Neural crest cell (in vitro differentiated cells): Measurements from ENCODE around the gene CD6. TPM values are rescaled to one million over a fixed set of nuclear protein-coding genes. Genes with fewer than 3 reads are reported as not detected.

ENCODE experiments used
- DNase-seq: peaks from one replicate; pipeline ENCODE4 v3.0.0; 2021; ENCODE audit warnings: low read depth, mixed read lengths, low spot score
- H3K27ac Mint-ChIP-seq: one replicate; pipeline ENCODE4 v1.8.0; 2021; ENCODE audit warnings: mild to moderate bottlenecking, mixed read lengths; ENCODE audit not compliant: unreplicated experiment
- H3K27me3 Mint-ChIP-seq: 2 replicates; pipeline ENCODE4 v1.8.0; 2021; ENCODE audit warnings: low read depth, mild to moderate bottlenecking, mixed read lengths
- H3K36me3 Mint-ChIP-seq: 2 replicates; pipeline ENCODE4 v1.8.0; 2021; ENCODE audit warnings: low read depth, mild to moderate bottlenecking, mixed read lengths
- H3K4me1 Mint-ChIP-seq: 2 replicates; pipeline ENCODE4 v1.8.0; 2021; ENCODE audit warnings: mixed read lengths
- H3K4me3 Mint-ChIP-seq: one replicate; pipeline ENCODE4 v1.8.0; 2021; ENCODE audit warnings: mild to moderate bottlenecking, mixed read lengths
- H3K9me3 Mint-ChIP-seq: 2 replicates; pipeline ENCODE4 v1.8.0; 2021; ENCODE audit warnings: mixed read lengths
- total RNA-seq: library from RNA; stranded (reverse); gene quantifications from 2 replicates; pipeline ENCODE4 v1.2.1, GENCODE V29; 2021
- TF ChIP-seq, protein P1 (sequence below): fragments of 200-600 bp; sonication (generic); conservative IDR thresholded peaks from 2 replicates; pipeline ENCODE4 v1.5.0; 2021; ENCODE audit warnings: antibody characterized with exemption, mild to moderate bottlenecking

The CD6 gene
- total RNA-seq, 1 donor from 2014 or later, result 0.30 TPM

DNA sequence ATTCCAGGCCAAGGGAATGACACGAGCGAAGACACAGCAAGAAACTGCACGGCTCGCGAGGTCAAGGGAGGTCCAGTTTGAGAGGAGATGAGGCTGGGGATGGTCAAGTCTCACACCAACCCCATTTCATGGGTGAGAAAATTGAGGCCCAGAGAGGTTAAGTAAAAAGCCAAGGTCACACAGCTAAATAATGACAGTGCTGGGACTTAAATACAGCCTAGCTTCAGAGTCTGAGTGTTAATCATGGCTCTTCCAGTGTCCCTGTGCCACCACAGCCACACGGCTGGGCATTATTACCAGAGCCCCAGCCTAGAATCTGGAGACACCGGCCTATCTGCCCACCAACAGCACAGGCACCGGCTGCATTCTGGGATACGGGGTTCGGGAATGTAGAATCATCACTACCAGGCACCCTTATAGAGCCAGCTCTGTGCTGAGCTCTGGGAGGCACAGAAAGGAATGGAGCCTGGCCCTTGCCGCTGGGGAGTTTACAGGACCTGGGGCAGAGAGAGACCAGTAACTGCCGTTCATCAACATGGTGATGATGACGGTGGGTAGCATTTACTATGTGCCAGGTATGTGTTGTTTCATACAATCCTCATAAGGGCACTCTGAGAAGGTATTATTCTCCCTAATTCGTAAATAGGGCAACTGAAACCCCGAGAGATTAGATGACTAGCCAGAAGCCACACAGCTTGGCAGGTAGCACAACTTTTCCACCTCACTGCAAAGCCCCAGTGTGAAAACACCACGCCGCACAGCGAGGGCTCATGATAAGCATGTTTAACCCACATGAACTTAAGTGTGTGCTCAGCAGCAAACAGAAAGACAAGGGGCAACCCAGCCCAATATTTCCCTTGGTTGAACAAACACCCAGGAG is 51.8 kb downstream of the CD6 start:
- peaks cover 48% of the 10 kb centered on the region for H3K27me3 Mint-ChIP-seq
- DNase-seq, result no peak
- no peak overlapping the region for H3K4me3 Mint-ChIP-seq
- H3K4me1 Mint-ChIP-seq, result peaks cover 48% of the 10 kb centered on the region
- H3K27ac Mint-ChIP-seq, result no peak overlapping the region
- TF ChIP-seq, protein P1, sequence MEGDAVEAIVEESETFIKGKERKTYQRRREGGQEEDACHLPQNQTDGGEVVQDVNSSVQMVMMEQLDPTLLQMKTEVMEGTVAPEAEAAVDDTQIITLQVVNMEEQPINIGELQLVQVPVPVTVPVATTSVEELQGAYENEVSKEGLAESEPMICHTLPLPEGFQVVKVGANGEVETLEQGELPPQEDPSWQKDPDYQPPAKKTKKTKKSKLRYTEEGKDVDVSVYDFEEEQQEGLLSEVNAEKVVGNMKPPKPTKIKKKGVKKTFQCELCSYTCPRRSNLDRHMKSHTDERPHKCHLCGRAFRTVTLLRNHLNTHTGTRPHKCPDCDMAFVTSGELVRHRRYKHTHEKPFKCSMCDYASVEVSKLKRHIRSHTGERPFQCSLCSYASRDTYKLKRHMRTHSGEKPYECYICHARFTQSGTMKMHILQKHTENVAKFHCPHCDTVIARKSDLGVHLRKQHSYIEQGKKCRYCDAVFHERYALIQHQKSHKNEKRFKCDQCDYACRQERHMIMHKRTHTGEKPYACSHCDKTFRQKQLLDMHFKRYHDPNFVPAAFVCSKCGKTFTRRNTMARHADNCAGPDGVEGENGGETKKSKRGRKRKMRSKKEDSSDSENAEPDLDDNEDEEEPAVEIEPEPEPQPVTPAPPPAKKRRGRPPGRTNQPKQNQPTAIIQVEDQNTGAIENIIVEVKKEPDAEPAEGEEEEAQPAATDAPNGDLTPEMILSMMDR, result no peak
- H3K36me3 Mint-ChIP-seq, result no peaks in the 10 kb centered on the region
- no peaks in the 10 kb centered on the region for H3K9me3 Mint-ChIP-seq

DNA sequence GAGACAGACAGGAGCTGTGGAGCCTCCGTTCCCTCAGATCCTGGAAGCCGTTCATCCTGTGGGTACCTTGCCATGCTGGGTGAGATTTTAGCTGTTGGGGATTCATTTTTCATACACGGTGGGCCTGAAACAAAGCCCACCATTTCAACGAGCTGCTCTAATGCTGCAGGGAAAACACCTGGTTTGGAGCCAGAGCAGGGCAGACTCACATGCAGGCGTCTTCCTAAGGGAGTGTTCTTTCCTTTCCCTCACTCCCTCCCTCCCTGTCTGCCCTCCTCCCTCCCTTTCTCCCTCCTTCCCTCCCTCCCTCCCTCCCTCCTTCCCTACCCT is 52.5 kb downstream of the CD6 start:
- no peak for DNase-seq
- peaks cover 50% of the 10 kb centered on the region for H3K27me3 Mint-ChIP-seq
- H3K9me3 Mint-ChIP-seq, result no peaks in the 10 kb centered on the region
- H3K27ac Mint-ChIP-seq, result no peak overlapping the region
- no peak overlapping the region for H3K4me3 Mint-ChIP-seq
- TF ChIP-seq, protein P1, result no peak
- H3K4me1 Mint-ChIP-seq, result peaks cover 50% of the 10 kb centered on the region
- no peaks in the 10 kb centered on the region for H3K36me3 Mint-ChIP-seq

DNA sequence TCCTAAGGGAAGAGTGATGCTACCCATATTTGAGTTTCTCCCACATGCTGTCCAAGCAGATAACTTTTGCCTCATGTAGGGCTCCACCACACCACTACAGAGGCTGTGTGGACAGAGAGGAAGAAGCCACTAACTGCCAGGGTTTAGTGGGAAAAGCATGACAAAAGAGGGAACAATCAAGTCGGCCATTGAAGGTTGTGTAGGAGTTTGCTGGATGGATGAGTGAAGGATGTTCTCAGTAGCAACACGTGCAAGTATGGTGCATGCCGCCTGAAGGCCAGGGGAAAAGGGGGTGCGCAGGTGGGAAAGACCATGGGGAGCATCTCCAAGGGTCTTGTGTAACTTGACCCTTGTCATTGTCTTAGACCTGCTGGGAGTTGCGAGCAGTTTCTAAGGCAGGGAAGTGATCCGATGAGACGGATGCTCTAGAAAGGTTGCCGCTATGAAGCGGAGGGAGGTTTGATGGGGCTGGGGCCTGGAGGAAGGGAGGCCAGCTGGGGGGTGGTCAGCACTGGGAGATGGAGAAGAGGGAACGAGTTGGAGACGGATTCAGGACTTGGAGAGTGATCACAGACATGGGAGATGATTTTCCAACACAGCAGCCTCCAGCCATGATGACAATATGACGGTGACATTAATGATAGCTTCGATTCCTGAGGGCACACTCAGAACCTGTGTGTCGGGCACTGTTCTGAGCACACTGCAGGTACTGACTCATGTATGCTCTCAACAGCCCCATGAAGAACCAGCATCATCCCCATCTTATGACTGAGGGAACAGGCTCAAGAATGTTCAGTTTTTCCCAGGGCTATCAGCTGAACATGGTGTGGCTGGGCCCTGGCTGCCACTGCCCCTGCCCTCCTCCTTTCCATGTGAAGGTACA is 53.7 kb downstream of the CD6 start:
- no peak for DNase-seq
- H3K4me3 Mint-ChIP-seq, result no peak overlapping the region
- H3K4me1 Mint-ChIP-seq, result peaks cover 41% of the 10 kb centered on the region
- H3K9me3 Mint-ChIP-seq, result no peaks in the 10 kb centered on the region
- H3K36me3 Mint-ChIP-seq, result no peaks in the 10 kb centered on the region
- H3K27me3 Mint-ChIP-seq, result peaks cover 48% of the 10 kb centered on the region
- TF ChIP-seq, protein P1, result no peak
- no peak overlapping the region for H3K27ac Mint-ChIP-seq

DNA sequence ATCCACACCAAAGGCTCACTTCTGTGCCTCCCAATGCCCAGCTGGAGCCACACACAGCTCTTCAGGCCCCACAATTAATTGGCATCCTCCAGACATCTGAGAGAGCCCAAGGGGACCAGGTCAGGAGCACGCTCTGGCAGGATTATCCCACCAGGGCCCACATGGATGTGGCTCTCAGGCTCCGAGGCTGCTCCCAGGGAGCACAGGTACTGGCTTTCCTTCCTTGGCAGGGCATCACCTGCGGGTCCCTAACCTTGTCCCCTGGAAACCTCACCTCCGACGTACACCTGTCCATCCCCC is 54.3 kb downstream of the CD6 start:
- H3K27ac Mint-ChIP-seq, result no peak overlapping the region
- H3K36me3 Mint-ChIP-seq, result no peaks in the 10 kb centered on the region
- TF ChIP-seq, protein P1, result no peak
- H3K9me3 Mint-ChIP-seq, result no peaks in the 10 kb centered on the region
- H3K4me1 Mint-ChIP-seq, result peaks cover 35% of the 10 kb centered on the region
- H3K27me3 Mint-ChIP-seq, result peaks cover 42% of the 10 kb centered on the region
- no peak overlapping the region for H3K4me3 Mint-ChIP-seq
- no peak for DNase-seq

DNA sequence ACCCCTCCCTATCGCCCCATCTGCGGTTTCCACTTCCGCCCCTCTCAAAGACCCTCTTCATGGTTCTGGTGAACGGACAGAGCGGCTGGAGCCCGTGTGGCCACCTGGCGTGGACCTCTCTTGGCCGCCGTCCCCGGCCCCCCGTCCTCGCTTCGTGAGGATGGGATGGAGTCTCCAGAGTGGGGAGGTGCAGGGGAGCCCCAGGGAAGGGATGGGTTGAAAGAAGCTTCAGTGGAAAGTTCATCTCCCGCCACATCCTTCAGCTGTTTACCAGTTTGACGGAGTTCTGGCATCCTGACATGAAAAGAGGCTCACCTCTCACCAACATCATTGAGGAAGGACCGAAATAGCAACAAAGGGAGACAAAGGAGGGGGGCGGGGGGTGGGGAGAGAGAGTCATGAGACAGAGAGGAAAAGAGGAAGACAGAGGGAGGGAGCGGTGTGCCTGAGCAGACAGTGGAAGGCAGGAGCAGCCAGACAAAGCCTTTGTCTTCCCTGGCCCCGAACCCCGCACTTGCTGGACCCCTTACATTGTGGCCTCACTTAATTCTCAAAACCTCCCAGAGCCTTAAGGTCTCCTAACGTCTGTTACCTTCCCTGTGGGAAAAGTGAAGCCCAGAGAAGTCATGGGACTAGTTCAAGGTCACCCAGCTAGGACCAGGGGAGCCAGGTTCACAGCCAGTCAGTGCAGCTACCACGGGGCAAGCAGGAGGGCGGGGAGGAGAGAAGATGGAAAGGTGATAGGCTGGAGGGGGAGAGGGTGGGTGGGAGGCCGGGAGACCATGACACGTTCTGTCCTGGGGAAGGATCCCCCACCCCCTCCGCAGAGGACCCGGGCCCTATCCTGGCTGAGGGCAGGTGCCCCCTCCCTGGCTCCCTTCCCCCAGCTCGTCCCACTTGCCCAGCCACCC is 54.9 kb downstream of the CD6 start:
- H3K27me3 Mint-ChIP-seq, result peaks cover 37% of the 10 kb centered on the region
- peaks cover 29% of the 10 kb centered on the region for H3K4me1 Mint-ChIP-seq
- no peak for DNase-seq
- H3K27ac Mint-ChIP-seq, result no peak overlapping the region
- TF ChIP-seq, protein P1, result no peak
- no peaks in the 10 kb centered on the region for H3K9me3 Mint-ChIP-seq
- H3K4me3 Mint-ChIP-seq, result no peak overlapping the region
- H3K36me3 Mint-ChIP-seq, result no peaks in the 10 kb centered on the region
